Body of pancreas (tissue), 4 donors: ENCODE data around the gene PALMD. TPM values are rescaled to one million over a fixed set of nuclear protein-coding genes. Genes with fewer than 3 reads are reported as not detected.
A peak's percentile ranks its signal among the peaks of the same experiment; 100 is the strongest.

Experiments
- ATAC-seq: fragments of 150-250 bp; one replicate; pipeline ENCODE4 v1.9.1; 2016
- DNase-seq, 4 donors: peaks; one replicate each; pipeline ENCODE4 v3.0.0-alpha.2; 2019
- H3K27ac ChIP-seq, 4 donors: fragments of 200-600 bp; sonication (generic); 1 replicate in 3 of 4; 2 replicates in 1 of 4; pipeline versions ENCODE4 v1.5.1 to v1.6.1; 2016 to 2019; ENCODE audit warnings: mild to moderate bottlenecking in 1 of 4, mixed read lengths in 1 of 4, moderate library complexity in 1 of 4
- H3K27me3 ChIP-seq, 2 donors: fragments of 200-600 bp; sonication (generic); one replicate each; pipeline ENCODE4 v1.6.0; 2016; ENCODE audit warnings: mild to moderate bottlenecking in 1 of 2
- H3K36me3 ChIP-seq, 2 donors: fragments of 200-600 bp; sonication (generic); replicated peaks in 1 of 2; 2 replicates each; pipeline ENCODE4 v1.5.1; 2016; ENCODE audit warnings: low read depth in 2 of 2; ENCODE audit not compliant: insufficient read depth in 1 of 2
- H3K4me1 ChIP-seq: fragments of 200-600 bp; sonication (generic); one replicate; pipeline ENCODE4 v1.6.0; 2016
- H3K4me3 ChIP-seq, 2 donors: fragments of 200-600 bp; sonication (generic); 1 replicate in 1 of 2; 2 replicates in 1 of 2; pipeline ENCODE4 v1.5.1; 2016 to 2019
- H3K9me3 ChIP-seq, 3 donors: fragments of 200-600 bp; sonication (generic); 1 replicate in 2 of 3; 2 replicates in 1 of 3; pipeline ENCODE4 v1.5.1; 2016
- CTCF ChIP-seq, 7 experiments: fragments of 450-650 bp in 4 of 7; fragments of 200-600 bp in 3 of 7; sonication (generic) in 3 of 7; IDR thresholded peaks; one replicate each; pipeline ENCODE4 v1.5.1; 2016 to 2019; ENCODE audit warnings: antibody characterized with exemption in 7 of 7
- POLR2A ChIP-seq, 3 donors: fragments of 450-650 bp; IDR thresholded peaks; one replicate each; pipeline ENCODE4 v1.6.1; 2016; ENCODE audit warnings: antibody characterized with exemption in 3 of 3, mild to moderate bottlenecking in 2 of 3
- WGBS, 2 donors: methylation state at CpG; one replicate each; pipeline ENCODE4 v1.1.5; 2017; 5-methylcytosine and 5-hydroxymethylcytosine counted together
- intact Hi-C: fragments of 100-400 bp; cut with DNase I; formaldehyde crosslinking; loops from one replicate; pipeline ENCODE4 v1.15.1; 2023
- total RNA-seq, 2 donors: library from RNA; depleted of rRNA; stranded (reverse); fragments of >200 nt; gene quantifications; one replicate each; pipeline ENCODE4 v1.1.0, GENCODE V29; 2016

Gene PALMD
- total RNA-seq, 2 donors from 2014 or later = 8.0 to 13.5 TPM

- 35 to 42% methylated on average over 2 of the region's 2 CpGs for WGBS, 2 donors
- Histone ChIP-seq H3K9me3 (no peaks in the 10 kb centered on the region), H3K4me3 (no peak overlapping the region), H3K27me3 (no peaks in the 10 kb centered on the region), H3K4me1 (no peaks in the 10 kb centered on the region), H3K27ac (no peak overlapping the region), H3K36me3 (no peaks in the 10 kb centered on the region)
- intact Hi-C loops = no loop called here
- no peak for TF ChIP-seq POLR2A (IDR thresholded peaks at IDR 0.05)
- TF ChIP-seq CTCF (IDR thresholded peaks at IDR 0.05) = no peak
- ATAC-seq (peak; percentile 33), DNase-seq (no peak)
These were observed 13.9 kb downstream of the PALMD start for GRCh38 chr1:99659755-99660210.

GRCh38 chr1:99660496-99660895, 14.6 kb downstream of the PALMD start:
- H3K36me3 ChIP-seq = no peaks in the 10 kb centered on the region
- 38 to 66% methylated on average over 2 of the region's 2 CpGs for WGBS, 2 donors
- intact Hi-C loops = no loop called here
- no peaks in the 10 kb centered on the region for H3K27me3 ChIP-seq
- TF ChIP-seq CTCF (IDR thresholded peaks at IDR 0.05) (no peak), POLR2A (IDR thresholded peaks at IDR 0.05) (no peak)
- no peak overlapping the region for H3K4me3 ChIP-seq
- H3K9me3 ChIP-seq = no peaks in the 10 kb centered on the region
- DNase-seq (no peak), ATAC-seq (no peak)
- H3K4me1 ChIP-seq = no peaks in the 10 kb centered on the region
- H3K27ac ChIP-seq = no peak overlapping the region

GRCh38 chr1:99661780-99662179, 15.9 kb downstream of the PALMD start:
- intact Hi-C loops = no loop called here
- H3K27ac ChIP-seq = peak overlapping the region in 1 of 4 donors; percentile 35
- DNase-seq (no peak), ATAC-seq (no peak)
- TF ChIP-seq CTCF (IDR thresholded peaks at IDR 0.05) = no peak
- no peak for TF ChIP-seq POLR2A (IDR thresholded peaks at IDR 0.05)
- 67% methylated on average over 3 of the region's 3 CpGs for WGBS, 2 donors
- H3K4me1 ChIP-seq = no peaks in the 10 kb centered on the region
- no peaks in the 10 kb centered on the region for H3K27me3 ChIP-seq
- no peaks in the 10 kb centered on the region for H3K36me3 ChIP-seq
- no peaks in the 10 kb centered on the region for H3K9me3 ChIP-seq
- H3K4me3 ChIP-seq = no peak overlapping the region

- no peak for TF ChIP-seq CTCF (IDR thresholded peaks at IDR 0.05)
- TF ChIP-seq POLR2A (IDR thresholded peaks at IDR 0.05) = no peak
- intact Hi-C loops = no loop called here
- WGBS, 2 donors = 36 to 42% methylated on average over 3 of the region's 3 CpGs
- no peaks in the 10 kb centered on the region for H3K27me3 ChIP-seq
- no peaks in the 10 kb centered on the region for H3K9me3 ChIP-seq
- peak overlapping the region in 2 of 4 donors; percentile 35 to 37 for H3K27ac ChIP-seq
- DNase-seq = peak; percentile 19 to 62 (median 46)
- no peaks in the 10 kb centered on the region for H3K4me1 ChIP-seq
- peak; percentile 73 for ATAC-seq
- no peak overlapping the region for H3K4me3 ChIP-seq
- H3K36me3 ChIP-seq = no peaks in the 10 kb centered on the region
These were observed 16.7 kb downstream of the PALMD start for GRCh38 chr1:99662539-99663080.

GRCh38 chr1:99663501-99663900, 17.6 kb downstream of the PALMD start:
- WGBS, 2 donors = 80 to 85% methylated on average over 2 of the region's 2 CpGs
- no peak for TF ChIP-seq CTCF (IDR thresholded peaks at IDR 0.05)
- TF ChIP-seq POLR2A (IDR thresholded peaks at IDR 0.05) = no peak
- no peaks in the 10 kb centered on the region for H3K36me3 ChIP-seq
- DNase-seq (no peak), ATAC-seq (no peak)
- no peaks in the 10 kb centered on the region for H3K27me3 ChIP-seq
- no peak overlapping the region for H3K4me3 ChIP-seq
- H3K27ac ChIP-seq = no peak overlapping the region
- intact Hi-C loops = no loop called here
- H3K4me1 ChIP-seq = no peaks in the 10 kb centered on the region
- H3K9me3 ChIP-seq = no peaks in the 10 kb centered on the region
